SW 1271 (cell line): ENCODE data around the gene CDKN2B.
"Not testable (repeated sequence)": the region's sequence is repeated elsewhere in the genome, so short reads cannot be mapped to it uniquely, and the experiment has no call there.

Experiments
- DNase-seq, 2 experiments: peaks; one replicate each; lab custom pipeline; 2025; lab: John Stamatoyannopoulos, UW

The CDKN2B gene

GRCh38 chr9:21969011-21969940 lies 39.8 kb downstream of the CDKN2B start:
- no peak for DNase-seq

GRCh38 chr9:21968331-21969010 lies 40.6 kb downstream of the CDKN2B start:
- no peak for DNase-seq

GRCh38 chr9:21967702-21968101 lies 41.4 kb downstream of the CDKN2B start:
- DNase-seq, result no peak

- no peak for DNase-seq
Measured at GRCh38 chr9:21967169-21967568, 41.9 kb downstream of the CDKN2B start.

GRCh38 chr9:21966140-21966851 lies 42.8 kb downstream of the CDKN2B start:
- DNase-seq, result no peak

GRCh38 chr9:21965401-21965951 lies 43.6 kb downstream of the CDKN2B start:
- DNase-seq, result no peak

GRCh38 chr9:21964925-21965385 lies 44.1 kb downstream of the CDKN2B start:
- DNase-seq, result no peak

GRCh38 chr9:21961569-21961968 lies 47.5 kb downstream of the CDKN2B start:
- DNase-seq, result no peak

GRCh38 chr9:21959268-21959667 lies 49.8 kb downstream of the CDKN2B start:
- not testable (repeated sequence) for DNase-seq

- DNase-seq, result no peak
Measured at GRCh38 chr9:21958833-21959232, 50.3 kb downstream of the CDKN2B start.
